ENCODE results near the gene WDR45B. TPM values are rescaled to one million over a fixed set of nuclear protein-coding genes. Genes with fewer than 3 reads are reported as not detected.
"Not testable (repeated sequence)": the region's sequence is repeated elsewhere in the genome, so short reads cannot be mapped to it uniquely, and the experiment has no call there.

Gene WDR45B
- total RNA-seq, 2 donors from 2014 or later: 58.8 to 119 TPM

DNA sequence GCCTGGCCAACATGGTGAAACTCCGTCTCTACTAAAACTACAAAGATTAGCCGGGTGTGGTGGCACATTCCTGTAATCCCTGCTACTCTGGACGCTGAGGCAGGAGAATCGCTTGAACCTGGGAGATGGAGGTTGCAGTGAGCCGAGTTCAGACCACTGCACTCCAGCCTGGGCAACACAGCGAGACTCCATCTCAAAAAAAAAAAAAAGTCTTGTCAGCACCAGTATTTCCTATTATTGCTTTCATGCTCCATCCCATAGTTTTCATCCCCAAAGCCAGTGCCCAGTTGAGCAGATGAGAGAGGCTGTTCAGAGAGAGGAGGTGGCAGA is 58.4 kb downstream of the WDR45B start:
- no peaks in the 10 kb centered on the region for H3K27me3 ChIP-seq
- H3K36me3 ChIP-seq: no peaks in the 10 kb centered on the region
- H3K9me3 ChIP-seq: no peaks in the 10 kb centered on the region
- no peak for DNase-seq
- TF ChIP-seq, protein P1, sequence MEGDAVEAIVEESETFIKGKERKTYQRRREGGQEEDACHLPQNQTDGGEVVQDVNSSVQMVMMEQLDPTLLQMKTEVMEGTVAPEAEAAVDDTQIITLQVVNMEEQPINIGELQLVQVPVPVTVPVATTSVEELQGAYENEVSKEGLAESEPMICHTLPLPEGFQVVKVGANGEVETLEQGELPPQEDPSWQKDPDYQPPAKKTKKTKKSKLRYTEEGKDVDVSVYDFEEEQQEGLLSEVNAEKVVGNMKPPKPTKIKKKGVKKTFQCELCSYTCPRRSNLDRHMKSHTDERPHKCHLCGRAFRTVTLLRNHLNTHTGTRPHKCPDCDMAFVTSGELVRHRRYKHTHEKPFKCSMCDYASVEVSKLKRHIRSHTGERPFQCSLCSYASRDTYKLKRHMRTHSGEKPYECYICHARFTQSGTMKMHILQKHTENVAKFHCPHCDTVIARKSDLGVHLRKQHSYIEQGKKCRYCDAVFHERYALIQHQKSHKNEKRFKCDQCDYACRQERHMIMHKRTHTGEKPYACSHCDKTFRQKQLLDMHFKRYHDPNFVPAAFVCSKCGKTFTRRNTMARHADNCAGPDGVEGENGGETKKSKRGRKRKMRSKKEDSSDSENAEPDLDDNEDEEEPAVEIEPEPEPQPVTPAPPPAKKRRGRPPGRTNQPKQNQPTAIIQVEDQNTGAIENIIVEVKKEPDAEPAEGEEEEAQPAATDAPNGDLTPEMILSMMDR (IDR thresholded peaks at IDR 0.05): no peak
- no peak overlapping the region for H3K27ac ChIP-seq
- H3K4me3 ChIP-seq: no peak overlapping the region
- no peak overlapping the region for H3K9ac ChIP-seq (ENCODE audit: low read depth in 2 of 2, low read length in 2 of 2)
- H3K4me1 ChIP-seq: peaks cover 8% of the 10 kb centered on the region
- intact Hi-C loops (cut with DNase I): no loop called here

DNA sequence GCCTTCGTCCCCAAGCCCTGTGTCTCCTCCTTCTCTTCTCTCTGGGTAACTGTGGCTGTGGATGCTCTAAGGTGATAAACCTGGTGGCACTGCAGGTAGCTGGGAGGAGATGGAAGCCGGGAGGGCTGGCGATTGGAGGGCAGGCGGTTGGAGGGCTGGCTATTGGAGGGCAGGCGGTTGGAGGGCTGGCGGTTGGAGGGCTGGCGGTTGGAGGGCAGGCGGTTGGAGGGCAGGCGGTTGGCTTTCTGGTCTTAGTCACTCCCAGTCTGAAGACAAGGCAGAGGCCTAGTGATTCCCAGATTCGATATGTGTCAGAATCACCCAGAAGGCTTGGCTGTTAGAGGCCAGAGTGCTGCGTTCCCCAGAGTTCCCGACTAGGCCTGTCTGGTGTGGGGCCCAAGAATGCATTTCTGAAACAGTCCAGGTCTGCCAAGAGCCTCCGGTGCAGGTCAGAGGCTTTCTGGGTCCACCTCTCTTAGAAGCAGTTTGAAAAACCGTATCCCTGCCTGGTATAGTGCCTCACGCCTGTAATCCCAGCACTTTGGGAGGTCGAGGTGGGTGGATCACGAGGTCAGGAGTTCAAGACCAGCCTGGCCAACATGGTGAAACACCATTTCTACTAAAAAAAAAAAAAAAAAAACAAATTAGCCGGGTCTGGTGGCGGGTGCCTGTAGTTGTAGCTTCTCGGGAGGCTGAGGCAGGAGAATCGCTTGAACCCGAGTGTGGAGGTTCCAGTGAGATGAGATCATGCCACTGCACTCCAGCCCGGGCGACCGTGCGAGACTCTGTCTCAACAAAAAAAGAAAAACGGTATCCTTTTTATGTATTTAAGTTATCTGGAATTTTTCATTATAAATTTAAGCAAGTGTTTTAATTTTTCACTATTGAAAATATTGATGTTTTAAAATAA is 59.7 kb downstream of the WDR45B start:
- Histone ChIP-seq H3K9me3 (no peaks in the 10 kb centered on the region), H3K9ac (ENCODE audit: low read depth in 2 of 2, low read length in 2 of 2) (no peak overlapping the region), H3K4me1 (peaks cover 2% of the 10 kb centered on the region), H3K27ac (no peak overlapping the region), H3K36me3 (no peaks in the 10 kb centered on the region), H3K4me3 (no peak overlapping the region), H3K27me3 (no peaks in the 10 kb centered on the region)
- no peak for DNase-seq
- intact Hi-C loops (cut with DNase I): no loop called here
- TF ChIP-seq, protein P1 (IDR thresholded peaks at IDR 0.05): no peak

DNA sequence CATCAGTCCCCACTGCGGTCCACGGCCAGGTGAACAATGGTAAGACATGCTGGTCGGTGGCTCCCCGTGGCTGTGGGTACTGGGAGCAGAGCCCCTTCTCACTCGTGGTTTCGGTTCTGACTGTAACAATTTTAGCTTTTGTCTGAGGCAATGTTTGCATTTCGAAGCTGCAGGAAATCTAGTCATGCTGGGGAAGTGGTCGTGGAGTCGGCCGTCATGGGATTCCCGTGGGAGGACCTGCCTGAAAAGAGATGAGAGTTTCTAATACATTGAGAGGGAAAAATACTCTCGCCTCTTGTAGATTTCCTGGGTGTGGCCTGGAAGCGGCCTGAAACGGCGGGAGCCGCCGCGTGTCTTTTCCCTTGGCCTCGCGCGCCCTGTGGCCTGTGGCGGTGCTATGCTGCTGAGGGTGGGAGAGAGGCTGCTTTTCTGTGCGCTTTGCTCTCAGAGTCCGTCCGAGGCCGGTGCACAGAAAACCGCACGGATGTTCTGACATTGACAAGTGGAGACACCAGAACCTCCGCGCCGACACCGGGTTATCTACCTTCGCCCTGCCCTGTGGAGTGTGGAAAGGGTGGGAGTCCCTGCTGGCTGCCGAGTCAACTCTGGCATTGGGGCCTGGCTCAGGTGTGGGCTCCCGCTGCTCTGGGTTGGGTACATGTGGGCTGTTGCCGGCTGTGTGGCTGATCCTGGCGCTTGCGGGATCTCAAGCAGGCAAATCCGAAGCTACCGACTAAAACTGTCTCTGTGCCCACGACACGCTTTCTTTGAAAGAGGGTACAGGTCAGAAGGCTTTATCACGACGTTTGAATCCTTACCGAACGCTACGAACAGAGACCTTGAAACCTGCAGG is 60.8 kb downstream of the WDR45B start:
- Histone ChIP-seq H3K9ac (ENCODE audit: low read depth in 2 of 2, low read length in 2 of 2) (no peak overlapping the region), H3K9me3 (no peaks in the 10 kb centered on the region), H3K4me3 (no peak overlapping the region), H3K4me1 (no peaks in the 10 kb centered on the region), H3K27ac (no peak overlapping the region), H3K36me3 (no peaks in the 10 kb centered on the region), H3K27me3 (no peaks in the 10 kb centered on the region)
- intact Hi-C loops (cut with DNase I): no loop called here
- no peak for DNase-seq
- TF ChIP-seq, protein P1 (IDR thresholded peaks at IDR 0.05): no peak

DNA sequence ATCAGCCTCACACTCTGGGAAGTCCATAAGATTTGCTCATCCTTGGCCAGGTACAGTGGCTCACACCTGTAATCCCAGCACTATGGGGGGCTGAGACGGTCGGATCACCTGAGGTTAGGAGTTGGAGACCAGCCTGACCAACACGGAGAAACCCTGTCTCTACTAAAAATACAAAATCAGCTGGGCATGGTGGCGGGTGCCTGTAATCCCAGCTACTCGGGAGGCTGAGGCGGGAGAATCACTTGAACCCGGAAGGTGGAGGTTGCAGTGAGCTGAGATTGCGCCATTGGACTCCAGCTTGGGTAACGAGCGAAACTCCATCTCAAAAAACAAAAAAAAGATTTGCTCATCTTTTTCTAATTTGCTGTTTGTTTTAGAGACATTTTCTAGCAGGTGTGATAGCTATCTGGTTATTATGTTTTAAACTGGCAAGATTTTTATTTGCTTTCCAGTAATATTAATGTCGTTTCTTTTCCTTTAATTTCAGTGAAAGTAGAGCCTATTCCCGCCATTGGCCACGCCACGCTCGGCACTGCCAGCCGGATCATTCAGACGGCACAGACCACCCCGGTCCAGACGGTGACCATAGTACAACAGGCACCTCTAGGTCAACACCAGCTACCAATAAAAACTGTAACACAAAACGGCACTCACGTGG is 61.5 kb downstream of the WDR45B start:
- Histone ChIP-seq H3K36me3 (no peaks in the 10 kb centered on the region), H3K4me1 (no peaks in the 10 kb centered on the region)
- intact Hi-C loops (cut with DNase I): no loop called here

DNA sequence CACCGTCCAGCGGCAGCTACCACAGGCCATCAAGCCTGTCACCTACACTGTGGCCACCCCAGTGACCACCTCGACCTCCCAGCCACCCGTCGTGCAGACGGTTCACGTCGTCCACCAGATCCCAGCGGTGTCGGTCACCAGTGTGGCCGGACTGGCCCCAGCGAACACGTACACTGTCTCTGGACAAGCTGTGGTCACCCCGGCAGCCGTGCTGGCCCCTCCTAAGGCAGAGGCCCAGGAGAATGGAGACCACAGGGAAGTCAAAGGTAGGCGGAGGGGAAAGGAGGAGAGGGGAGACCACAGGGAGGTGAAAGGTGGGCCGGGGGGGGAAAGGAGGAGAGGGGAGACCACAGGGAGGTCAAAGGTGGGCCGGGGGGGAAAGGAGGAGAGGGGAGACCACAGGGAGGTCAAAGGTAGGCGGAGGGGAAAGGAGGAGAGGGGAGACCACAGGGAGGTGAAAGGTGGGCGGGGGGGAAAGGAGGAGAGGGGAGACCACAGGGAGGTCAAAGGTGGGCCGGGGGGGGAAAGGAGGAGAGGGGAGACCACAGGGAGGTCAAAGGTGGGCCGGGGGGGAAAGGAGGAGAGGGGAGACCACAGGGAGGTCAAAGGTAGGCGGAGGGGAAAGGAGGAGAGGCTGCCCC is 62.2 kb downstream of the WDR45B start:
- intact Hi-C loops (cut with DNase I); H3K27ac ChIP-seq; H3K4me1 ChIP-seq; H3K4me3 ChIP-seq; H3K9me3 ChIP-seq; DNase-seq; H3K27me3 ChIP-seq; H3K36me3 ChIP-seq; H3K9ac ChIP-seq (ENCODE audit: low read depth in 2 of 2, low read length in 2 of 2): not testable (repeated sequence)

More for the DNA sequence above, 61.5 kb downstream of the WDR45B start:
- no peak for DNase-seq
- no peaks in the 10 kb centered on the region for H3K27me3 ChIP-seq
- no peaks in the 10 kb centered on the region for H3K9me3 ChIP-seq
- TF ChIP-seq, protein P1 (IDR thresholded peaks at IDR 0.05): no peak
- no peak overlapping the region for H3K9ac ChIP-seq (ENCODE audit: low read depth in 2 of 2, low read length in 2 of 2)
- H3K4me3 ChIP-seq: no peak overlapping the region
- no peak overlapping the region for H3K27ac ChIP-seq
